SK-N-SH treated with all-trans-retinoic acid at 6 μM for 48 hours (cell line): ENCODE data around the gene RNASE12.
"Not testable (repeated sequence)": the region's sequence is repeated elsewhere in the genome, so short reads cannot be mapped to it uniquely, and the experiment has no call there.

ENCODE experiments used
- ATAC-seq: fragments of 200-7000 bp; cut with Tn5 transposase; 3 replicates; pipeline ENCODE4 v1.9.1; 2020; ENCODE audit warnings: mild to moderate bottlenecking, moderate library complexity
- ARNTL ChIP-seq: fragments of 450-650 bp; formaldehyde crosslinking; IDR thresholded peaks from 2 replicates; pipeline ENCODE4 v1.5.0; 2020; ENCODE audit warnings: low read depth, mild to moderate bottlenecking, moderate library complexity, borderline replicate concordance
- BACH2 ChIP-seq: fragments of 250-450 bp; sonication (Bioruptor Pico); IDR thresholded peaks from 2 replicates; pipeline ENCODE4 v1.9.0; 2021; ENCODE audit warnings: mild to moderate bottlenecking, borderline replicate concordance
- ESRRG ChIP-seq: fragments of 250-450 bp; sonication (Bioruptor Pico); IDR thresholded peaks from 2 replicates; pipeline ENCODE4 v1.6.1; 2021; ENCODE audit warnings: mild to moderate bottlenecking
- GLIS3 ChIP-seq: fragments of 250-450 bp; sonication (Bioruptor Pico); IDR thresholded peaks from 2 replicates; pipeline ENCODE4 v1.5.0; 2020; ENCODE audit warnings: mild to moderate bottlenecking, moderate library complexity
- OSR1 ChIP-seq: fragments of 250-450 bp; sonication (Bioruptor Pico); IDR thresholded peaks from 2 replicates; pipeline ENCODE4 v1.8.0; 2022; ENCODE audit warnings: moderate library complexity, mild to moderate bottlenecking, inconsistent platforms
- PPARA ChIP-seq: fragments of 250-450 bp; sonication (Bioruptor Pico); IDR thresholded peaks from 2 replicates; pipeline ENCODE4 v1.5.0; 2020; ENCODE audit warnings: mild to moderate bottlenecking, borderline replicate concordance
- RARB ChIP-seq: fragments of 250-450 bp; sonication (Bioruptor Pico); IDR thresholded peaks from 2 replicates; pipeline ENCODE4 v1.8.0; 2021; ENCODE audit warnings: mild to moderate bottlenecking, moderate library complexity
- SNAI2 ChIP-seq: fragments of 250-450 bp; sonication (Bioruptor Pico); IDR thresholded peaks from 2 replicates; pipeline ENCODE4 v1.5.0; 2020; ENCODE audit warnings: mild to moderate bottlenecking, moderate library complexity
- TCF4 ChIP-seq: fragments of 250-450 bp; sonication (Bioruptor Pico); IDR thresholded peaks from 2 replicates; pipeline ENCODE4 v1.8.0; 2021; ENCODE audit warnings: mild to moderate bottlenecking, moderate library complexity, borderline replicate concordance
- TOX ChIP-seq: fragments of 250-450 bp; sonication (Bioruptor Pico); IDR thresholded peaks from 2 replicates; pipeline ENCODE4 v1.8.0; 2021; ENCODE audit warnings: mild to moderate bottlenecking, moderate library complexity, borderline replicate concordance
- ZC3H10 ChIP-seq: fragments of 250-450 bp; sonication (Bioruptor Pico); IDR thresholded peaks from 2 replicates; pipeline ENCODE4 v1.5.1; 2021; ENCODE audit warnings: mild to moderate bottlenecking, moderate library complexity
- ZFP3 ChIP-seq: fragments of 250-450 bp; sonication (Bioruptor Pico); IDR thresholded peaks from 2 replicates; pipeline ENCODE4 v1.5.0; 2020; ENCODE audit warnings: mild to moderate bottlenecking, moderate library complexity
- ZNF565 ChIP-seq: fragments of 450-650 bp; formaldehyde crosslinking; conservative IDR thresholded peaks from 2 replicates; pipeline ENCODE4 v1.5.0; 2020; ENCODE audit warnings: low read depth, mild to moderate bottlenecking, moderate library complexity
- ZNF70 ChIP-seq: fragments of 450-650 bp; formaldehyde crosslinking; IDR thresholded peaks from 2 replicates; pipeline ENCODE4 v1.5.0; 2020; ENCODE audit warnings: mild to moderate bottlenecking, moderate library complexity
- ZNF8 ChIP-seq: fragments of 450-650 bp; formaldehyde crosslinking; IDR thresholded peaks from 2 replicates; pipeline ENCODE4 v1.5.0; 2020; ENCODE audit warnings: mild to moderate bottlenecking, moderate library complexity
- TF ChIP-seq, protein P1 (sequence below): fragments of 250-450 bp; sonication (Bioruptor Pico); IDR thresholded peaks from 2 replicates; pipeline ENCODE4 v1.5.1; 2020; ENCODE audit warnings: low read depth, mild to moderate bottlenecking, moderate library complexity
- TF ChIP-seq, protein P2 (sequence below): fragments of 250-450 bp; sonication (Bioruptor Pico); IDR thresholded peaks from 2 replicates; pipeline ENCODE4 v1.8.0; 2021; ENCODE audit warnings: low read depth, mild to moderate bottlenecking, moderate library complexity, borderline replicate concordance
- TF ChIP-seq, protein P3 (sequence below): fragments of 250-450 bp; sonication (Bioruptor Pico); IDR thresholded peaks from 2 replicates; pipeline ENCODE4 v1.5.1; 2021; ENCODE audit warnings: mild to moderate bottlenecking, moderate library complexity
- TF ChIP-seq, protein P4 (sequence below): fragments of 250-450 bp; sonication (Bioruptor Pico); IDR thresholded peaks from 2 replicates; pipeline ENCODE4 v1.5.0; 2020; ENCODE audit warnings: mild to moderate bottlenecking, moderate library complexity
- TF ChIP-seq, protein P5 (sequence below): fragments of 250-450 bp; sonication (Bioruptor Pico); IDR thresholded peaks from 2 replicates; pipeline ENCODE4 v1.8.0; 2020; ENCODE audit warnings: mild to moderate bottlenecking, moderate library complexity, borderline replicate concordance

The RNASE12 gene

DNA sequence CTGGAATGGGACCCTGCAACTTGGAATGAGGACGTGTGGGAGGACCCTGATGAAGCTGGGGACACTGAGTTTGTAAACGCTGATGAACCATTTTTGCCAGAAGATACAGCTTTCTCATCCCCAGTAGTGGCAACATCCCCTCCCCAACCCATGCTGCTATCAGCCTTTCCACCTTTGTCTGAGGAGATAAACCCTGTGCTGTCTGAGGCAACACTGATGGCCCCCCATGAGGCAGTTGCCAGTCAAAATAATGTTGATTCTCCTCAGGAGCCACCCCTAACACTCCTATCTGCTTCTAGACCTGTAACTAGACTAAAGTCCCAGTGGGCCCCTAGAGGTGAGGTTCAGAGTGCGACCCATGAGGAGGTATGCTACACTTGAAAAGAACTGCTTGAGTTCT lies 22.8 kb downstream of the RNASE12 start:
- ATAC-seq = no peak

DNA sequence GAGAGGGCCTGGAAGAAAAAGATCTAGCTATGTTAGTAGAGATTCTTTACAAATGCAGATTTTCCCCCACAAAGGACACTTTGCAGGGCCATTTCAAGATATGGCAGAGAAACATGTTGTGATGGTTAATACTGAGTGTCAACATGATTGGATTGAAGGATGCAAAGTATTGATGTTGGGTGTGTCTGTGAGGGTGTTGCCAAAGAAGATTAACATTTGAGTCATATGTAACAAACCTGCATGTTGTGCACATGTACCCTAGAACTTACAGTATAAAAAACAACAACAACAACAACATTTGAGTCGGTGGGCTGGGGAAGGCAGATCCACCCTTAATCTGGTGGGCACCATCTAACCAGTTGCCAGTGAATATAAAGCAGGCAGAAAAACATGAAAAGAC lies 24.0 kb downstream of the RNASE12 start:
- not testable (repeated sequence) for ATAC-seq

More for the DNA sequence above, 22.8 kb downstream of the RNASE12 start:
- TF ChIP-seq, protein P1, sequence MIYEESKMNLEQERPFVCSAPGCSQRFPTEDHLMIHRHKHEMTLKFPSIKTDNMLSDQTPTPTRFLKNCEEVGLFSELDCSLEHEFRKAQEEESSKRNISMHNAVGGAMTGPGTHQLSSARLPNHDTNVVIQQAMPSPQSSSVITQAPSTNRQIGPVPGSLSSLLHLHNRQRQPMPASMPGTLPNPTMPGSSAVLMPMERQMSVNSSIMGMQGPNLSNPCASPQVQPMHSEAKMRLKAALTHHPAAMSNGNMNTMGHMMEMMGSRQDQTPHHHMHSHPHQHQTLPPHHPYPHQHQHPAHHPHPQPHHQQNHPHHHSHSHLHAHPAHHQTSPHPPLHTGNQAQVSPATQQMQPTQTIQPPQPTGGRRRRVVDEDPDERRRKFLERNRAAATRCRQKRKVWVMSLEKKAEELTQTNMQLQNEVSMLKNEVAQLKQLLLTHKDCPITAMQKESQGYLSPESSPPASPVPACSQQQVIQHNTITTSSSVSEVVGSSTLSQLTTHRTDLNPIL (CRISPR knock-in tag) = no peak
- TF ChIP-seq ZNF8 (CRISPR knock-in tag) = no peak
- no peak for TF ChIP-seq RARB (CRISPR knock-in tag)

DNA sequence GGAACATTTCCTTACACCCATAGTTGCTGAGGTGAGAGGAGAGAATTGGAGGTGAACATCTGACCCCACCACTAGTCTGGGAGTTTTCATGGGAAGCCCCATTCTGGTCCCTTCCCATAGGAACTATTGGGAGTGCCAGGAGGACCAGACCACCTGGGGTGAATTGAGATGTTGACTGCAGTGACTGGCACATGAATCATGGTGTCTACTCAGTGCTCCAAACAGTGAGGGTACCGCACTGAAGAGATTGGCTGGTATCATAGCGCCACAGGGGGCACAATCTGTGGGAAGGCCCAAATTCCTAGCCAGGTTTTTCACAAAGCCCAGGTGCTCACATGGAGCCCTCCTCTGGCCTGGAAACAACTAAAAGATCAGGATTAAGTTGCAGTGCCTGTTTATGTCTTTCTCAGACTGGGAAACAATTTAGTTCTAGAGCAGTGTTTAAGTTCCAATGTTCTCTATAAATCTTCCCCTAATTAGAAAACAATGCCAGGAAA lies 26.6 kb downstream of the RNASE12 start:
- TF ChIP-seq ZFP3 = no peak
- no peak for ATAC-seq

DNA sequence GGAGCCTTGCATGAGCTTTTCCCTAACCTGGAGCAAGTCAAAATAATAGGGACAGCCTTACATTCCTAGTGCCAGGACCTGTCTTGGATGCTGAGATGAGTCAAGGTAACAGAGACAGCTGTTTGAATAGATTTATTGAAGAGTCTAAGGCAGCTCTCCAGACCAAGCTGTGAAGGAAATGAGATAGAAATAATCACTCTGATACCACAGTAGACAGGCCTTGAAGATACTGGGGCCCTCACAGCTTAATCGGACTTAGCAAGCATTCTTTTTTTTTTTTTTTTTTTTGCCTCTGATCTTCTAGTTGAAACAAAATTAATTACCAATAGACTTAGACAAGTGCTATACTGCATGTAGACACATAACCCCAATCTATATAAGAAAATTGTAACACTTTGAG lies 27.2 kb downstream of the RNASE12 start:
- no peak for ATAC-seq
- TF ChIP-seq OSR1 (CRISPR knock-in tag) = no peak
- no peak for TF ChIP-seq ZFP3
- TF ChIP-seq, protein P2, sequence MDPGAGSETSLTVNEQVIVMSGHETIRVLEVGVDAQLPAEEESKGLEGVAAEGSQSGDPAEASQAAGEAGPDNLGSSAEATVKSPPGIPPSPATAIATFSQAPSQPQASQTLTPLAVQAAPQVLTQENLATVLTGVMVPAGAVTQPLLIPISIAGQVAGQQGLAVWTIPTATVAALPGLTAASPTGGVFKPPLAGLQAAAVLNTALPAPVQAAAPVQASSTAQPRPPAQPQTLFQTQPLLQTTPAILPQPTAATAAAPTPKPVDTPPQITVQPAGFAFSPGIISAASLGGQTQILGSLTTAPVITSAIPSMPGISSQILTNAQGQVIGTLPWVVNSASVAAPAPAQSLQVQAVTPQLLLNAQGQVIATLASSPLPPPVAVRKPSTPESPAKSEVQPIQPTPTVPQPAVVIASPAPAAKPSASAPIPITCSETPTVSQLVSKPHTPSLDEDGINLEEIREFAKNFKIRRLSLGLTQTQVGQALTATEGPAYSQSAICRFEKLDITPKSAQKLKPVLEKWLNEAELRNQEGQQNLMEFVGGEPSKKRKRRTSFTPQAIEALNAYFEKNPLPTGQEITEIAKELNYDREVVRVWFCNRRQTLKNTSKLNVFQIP = no peak
- TF ChIP-seq ZNF70 (CRISPR knock-in tag) = no peak
- no peak for TF ChIP-seq GLIS3
- no peak for TF ChIP-seq ESRRG (CRISPR knock-in tag)
- TF ChIP-seq, protein P3, sequence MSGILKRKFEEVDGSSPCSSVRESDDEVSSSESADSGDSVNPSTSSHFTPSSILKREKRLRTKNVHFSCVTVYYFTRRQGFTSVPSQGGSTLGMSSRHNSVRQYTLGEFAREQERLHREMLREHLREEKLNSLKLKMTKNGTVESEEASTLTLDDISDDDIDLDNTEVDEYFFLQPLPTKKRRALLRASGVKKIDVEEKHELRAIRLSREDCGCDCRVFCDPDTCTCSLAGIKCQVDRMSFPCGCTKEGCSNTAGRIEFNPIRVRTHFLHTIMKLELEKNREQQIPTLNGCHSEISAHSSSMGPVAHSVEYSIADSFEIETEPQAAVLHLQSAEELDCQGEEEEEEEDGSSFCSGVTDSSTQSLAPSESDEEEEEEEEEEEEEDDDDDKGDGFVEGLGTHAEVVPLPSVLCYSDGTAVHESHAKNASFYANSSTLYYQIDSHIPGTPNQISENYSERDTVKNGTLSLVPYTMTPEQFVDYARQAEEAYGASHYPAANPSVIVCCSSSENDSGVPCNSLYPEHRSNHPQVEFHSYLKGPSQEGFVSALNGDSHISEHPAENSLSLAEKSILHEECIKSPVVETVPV (CRISPR knock-in tag) = no peak
- TF ChIP-seq BACH2 = no peak
- TF ChIP-seq ZNF8 (CRISPR knock-in tag) = no peak
- no peak for TF ChIP-seq TOX (CRISPR knock-in tag)
- TF ChIP-seq ZNF565 (CRISPR knock-in tag) = no peak

DNA sequence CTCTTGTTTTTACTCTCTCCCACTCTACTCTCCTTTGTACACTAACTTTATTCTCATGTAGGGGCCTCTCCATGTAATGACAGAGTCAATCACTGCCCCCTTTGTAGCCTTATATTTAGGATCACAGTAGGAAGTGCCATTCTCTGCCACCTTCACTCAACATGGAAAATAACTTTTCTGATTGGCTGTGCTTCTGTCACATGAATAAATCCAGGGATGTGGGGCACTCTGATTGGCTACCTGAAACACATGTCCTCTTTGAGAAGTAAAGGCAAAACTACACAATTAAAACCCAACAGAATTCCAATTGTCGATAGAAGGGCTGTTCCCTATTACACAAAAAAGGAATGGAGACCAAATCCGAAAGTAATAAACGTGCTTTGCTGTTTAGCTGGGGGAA lies 30.2 kb downstream of the RNASE12 start, which contains the start of gene RNASE9:
TSS of gene RNASE9 (minus strand) at position 87 of the 400 bp plus-strand sequence.
- ATAC-seq = no peak
- TF ChIP-seq, protein P1 (CRISPR knock-in tag) = no peak
- no peak for TF ChIP-seq ZNF8 (CRISPR knock-in tag)
- TF ChIP-seq, protein P4, sequence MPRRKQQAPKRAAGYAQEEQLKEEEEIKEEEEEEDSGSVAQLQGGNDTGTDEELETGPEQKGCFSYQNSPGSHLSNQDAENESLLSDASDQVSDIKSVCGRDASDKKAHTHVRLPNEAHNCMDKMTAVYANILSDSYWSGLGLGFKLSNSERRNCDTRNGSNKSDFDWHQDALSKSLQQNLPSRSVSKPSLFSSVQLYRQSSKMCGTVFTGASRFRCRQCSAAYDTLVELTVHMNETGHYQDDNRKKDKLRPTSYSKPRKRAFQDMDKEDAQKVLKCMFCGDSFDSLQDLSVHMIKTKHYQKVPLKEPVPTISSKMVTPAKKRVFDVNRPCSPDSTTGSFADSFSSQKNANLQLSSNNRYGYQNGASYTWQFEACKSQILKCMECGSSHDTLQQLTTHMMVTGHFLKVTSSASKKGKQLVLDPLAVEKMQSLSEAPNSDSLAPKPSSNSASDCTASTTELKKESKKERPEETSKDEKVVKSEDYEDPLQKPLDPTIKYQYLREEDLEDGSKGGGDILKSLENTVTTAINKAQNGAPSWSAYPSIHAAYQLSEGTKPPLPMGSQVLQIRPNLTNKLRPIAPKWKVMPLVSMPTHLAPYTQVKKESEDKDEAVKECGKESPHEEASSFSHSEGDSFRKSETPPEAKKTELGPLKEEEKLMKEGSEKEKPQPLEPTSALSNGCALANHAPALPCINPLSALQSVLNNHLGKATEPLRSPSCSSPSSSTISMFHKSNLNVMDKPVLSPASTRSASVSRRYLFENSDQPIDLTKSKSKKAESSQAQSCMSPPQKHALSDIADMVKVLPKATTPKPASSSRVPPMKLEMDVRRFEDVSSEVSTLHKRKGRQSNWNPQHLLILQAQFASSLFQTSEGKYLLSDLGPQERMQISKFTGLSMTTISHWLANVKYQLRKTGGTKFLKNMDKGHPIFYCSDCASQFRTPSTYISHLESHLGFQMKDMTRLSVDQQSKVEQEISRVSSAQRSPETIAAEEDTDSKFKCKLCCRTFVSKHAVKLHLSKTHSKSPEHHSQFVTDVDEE = no peak
- TF ChIP-seq ZNF70 (CRISPR knock-in tag) = no peak
- TF ChIP-seq RARB (CRISPR knock-in tag) = no peak
- TF ChIP-seq, protein P3 (CRISPR knock-in tag) = no peak
- TF ChIP-seq ZC3H10 (CRISPR knock-in tag) = no peak
- no peak for TF ChIP-seq PPARA
- no peak for TF ChIP-seq ARNTL
- no peak for TF ChIP-seq SNAI2 (CRISPR knock-in tag)
- TF ChIP-seq, protein P5, sequence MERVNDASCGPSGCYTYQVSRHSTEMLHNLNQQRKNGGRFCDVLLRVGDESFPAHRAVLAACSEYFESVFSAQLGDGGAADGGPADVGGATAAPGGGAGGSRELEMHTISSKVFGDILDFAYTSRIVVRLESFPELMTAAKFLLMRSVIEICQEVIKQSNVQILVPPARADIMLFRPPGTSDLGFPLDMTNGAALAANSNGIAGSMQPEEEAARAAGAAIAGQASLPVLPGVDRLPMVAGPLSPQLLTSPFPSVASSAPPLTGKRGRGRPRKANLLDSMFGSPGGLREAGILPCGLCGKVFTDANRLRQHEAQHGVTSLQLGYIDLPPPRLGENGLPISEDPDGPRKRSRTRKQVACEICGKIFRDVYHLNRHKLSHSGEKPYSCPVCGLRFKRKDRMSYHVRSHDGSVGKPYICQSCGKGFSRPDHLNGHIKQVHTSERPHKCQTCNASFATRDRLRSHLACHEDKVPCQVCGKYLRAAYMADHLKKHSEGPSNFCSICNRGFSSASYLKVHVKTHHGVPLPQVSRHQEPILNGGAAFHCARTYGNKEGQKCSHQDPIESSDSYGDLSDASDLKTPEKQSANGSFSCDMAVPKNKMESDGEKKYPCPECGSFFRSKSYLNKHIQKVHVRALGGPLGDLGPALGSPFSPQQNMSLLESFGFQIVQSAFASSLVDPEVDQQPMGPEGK (CRISPR knock-in tag) = no peak
- no peak for TF ChIP-seq GLIS3
- no peak for TF ChIP-seq TCF4 (CRISPR knock-in tag)
- TF ChIP-seq ZNF565 (CRISPR knock-in tag) = no peak
- TF ChIP-seq, protein P2 = no peak
- no peak for TF ChIP-seq OSR1 (CRISPR knock-in tag)
- no peak for TF ChIP-seq ESRRG (CRISPR knock-in tag)
- TF ChIP-seq ZFP3 = no peak
- TF ChIP-seq BACH2 = no peak
